ENCODE data around the gene FBXO3. TPM values are rescaled to one million over a fixed set of nuclear protein-coding genes. Genes with fewer than 3 reads are reported as not detected.

FBXO3 gene
- total and polyA plus RNA-seq, 2 experiments from 2014 or later, result 12.5 to 28.4 TPM

DNA sequence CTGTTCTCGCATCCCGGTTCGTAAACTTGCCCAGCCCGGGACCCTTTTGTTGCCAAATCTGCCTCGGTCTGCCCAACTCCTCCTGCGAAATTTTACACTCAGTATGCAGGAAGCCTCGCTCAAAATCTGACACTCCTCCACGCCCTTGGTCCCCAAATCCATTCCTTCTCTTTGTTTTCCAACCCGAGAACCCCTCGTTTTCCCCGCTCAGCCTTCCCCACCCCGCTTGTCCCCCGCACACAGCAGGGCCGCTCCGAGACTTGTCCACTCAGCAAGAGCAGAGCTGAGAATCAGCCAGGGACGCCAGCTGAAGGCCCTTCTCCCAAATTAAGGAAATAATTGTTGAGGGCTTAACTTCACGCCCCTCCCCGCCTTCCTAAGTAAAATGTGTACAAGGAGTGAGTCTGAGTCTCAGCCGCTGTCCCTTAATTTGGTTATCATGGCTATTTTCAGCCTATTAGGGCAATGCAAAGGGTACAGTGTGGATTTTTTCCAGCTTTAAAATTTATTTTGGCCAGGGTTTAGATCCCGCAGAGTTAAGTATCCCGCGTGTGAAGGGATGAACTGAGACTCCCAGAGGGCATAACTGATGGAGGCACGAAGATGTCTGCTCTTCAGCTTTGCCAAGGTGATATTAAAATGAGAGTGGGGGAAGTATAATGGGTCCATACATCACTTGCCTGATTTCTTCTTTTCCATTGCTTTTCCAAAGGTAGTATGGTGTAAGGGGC, 581 bp upstream of the FBXO3 start:
- Histone ChIP-seq H3F3A (replicated peaks; ENCODE audit: low read depth) (no peaks in the 10 kb centered on the region), H3K27me3 (ENCODE audit: insufficient read depth) (peaks cover 29% of the 10 kb centered on the region), H4K20me1 (replicated peaks; ENCODE audit: insufficient read depth) (peaks cover 20% of the 10 kb centered on the region), H3K9me2 (ENCODE audit: insufficient read depth) (no peaks in the 10 kb centered on the region), H3K4me2 (peak overlapping the region; percentile 98), H3K4me1 (ENCODE audit: insufficient read depth) (peaks cover 44% of the 10 kb centered on the region), H3K36me3 (ENCODE audit: insufficient read depth) (no peaks in the 10 kb centered on the region), H3K79me2 (replicated peaks; ENCODE audit: insufficient read depth) (peaks cover 20% of the 10 kb centered on the region), H2AFZ (peak overlapping the region; percentile 100), H3K27ac (ENCODE audit: low read depth) (no peak overlapping the region), H3K4me3 (peak overlapping the region; percentile 97)
- no peak for TF ChIP-seq EZH2phosphoT487 (IDR thresholded peaks at IDR 0.05; ENCODE audit: unreplicated experiment)
- no peak for TF ChIP-seq JUNB (IDR thresholded peaks at IDR 0.05; ENCODE audit: unreplicated experiment)
- TF ChIP-seq NANOG (IDR thresholded peaks at IDR 0.05; ENCODE audit: borderline replicate concordance), result no peak
- TF ChIP-seq, protein P1, sequence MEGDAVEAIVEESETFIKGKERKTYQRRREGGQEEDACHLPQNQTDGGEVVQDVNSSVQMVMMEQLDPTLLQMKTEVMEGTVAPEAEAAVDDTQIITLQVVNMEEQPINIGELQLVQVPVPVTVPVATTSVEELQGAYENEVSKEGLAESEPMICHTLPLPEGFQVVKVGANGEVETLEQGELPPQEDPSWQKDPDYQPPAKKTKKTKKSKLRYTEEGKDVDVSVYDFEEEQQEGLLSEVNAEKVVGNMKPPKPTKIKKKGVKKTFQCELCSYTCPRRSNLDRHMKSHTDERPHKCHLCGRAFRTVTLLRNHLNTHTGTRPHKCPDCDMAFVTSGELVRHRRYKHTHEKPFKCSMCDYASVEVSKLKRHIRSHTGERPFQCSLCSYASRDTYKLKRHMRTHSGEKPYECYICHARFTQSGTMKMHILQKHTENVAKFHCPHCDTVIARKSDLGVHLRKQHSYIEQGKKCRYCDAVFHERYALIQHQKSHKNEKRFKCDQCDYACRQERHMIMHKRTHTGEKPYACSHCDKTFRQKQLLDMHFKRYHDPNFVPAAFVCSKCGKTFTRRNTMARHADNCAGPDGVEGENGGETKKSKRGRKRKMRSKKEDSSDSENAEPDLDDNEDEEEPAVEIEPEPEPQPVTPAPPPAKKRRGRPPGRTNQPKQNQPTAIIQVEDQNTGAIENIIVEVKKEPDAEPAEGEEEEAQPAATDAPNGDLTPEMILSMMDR (conservative IDR thresholded peaks at IDR 0.05; ENCODE audit: low read depth in 2 of 2), result no peak
- TF ChIP-seq, protein P2, sequence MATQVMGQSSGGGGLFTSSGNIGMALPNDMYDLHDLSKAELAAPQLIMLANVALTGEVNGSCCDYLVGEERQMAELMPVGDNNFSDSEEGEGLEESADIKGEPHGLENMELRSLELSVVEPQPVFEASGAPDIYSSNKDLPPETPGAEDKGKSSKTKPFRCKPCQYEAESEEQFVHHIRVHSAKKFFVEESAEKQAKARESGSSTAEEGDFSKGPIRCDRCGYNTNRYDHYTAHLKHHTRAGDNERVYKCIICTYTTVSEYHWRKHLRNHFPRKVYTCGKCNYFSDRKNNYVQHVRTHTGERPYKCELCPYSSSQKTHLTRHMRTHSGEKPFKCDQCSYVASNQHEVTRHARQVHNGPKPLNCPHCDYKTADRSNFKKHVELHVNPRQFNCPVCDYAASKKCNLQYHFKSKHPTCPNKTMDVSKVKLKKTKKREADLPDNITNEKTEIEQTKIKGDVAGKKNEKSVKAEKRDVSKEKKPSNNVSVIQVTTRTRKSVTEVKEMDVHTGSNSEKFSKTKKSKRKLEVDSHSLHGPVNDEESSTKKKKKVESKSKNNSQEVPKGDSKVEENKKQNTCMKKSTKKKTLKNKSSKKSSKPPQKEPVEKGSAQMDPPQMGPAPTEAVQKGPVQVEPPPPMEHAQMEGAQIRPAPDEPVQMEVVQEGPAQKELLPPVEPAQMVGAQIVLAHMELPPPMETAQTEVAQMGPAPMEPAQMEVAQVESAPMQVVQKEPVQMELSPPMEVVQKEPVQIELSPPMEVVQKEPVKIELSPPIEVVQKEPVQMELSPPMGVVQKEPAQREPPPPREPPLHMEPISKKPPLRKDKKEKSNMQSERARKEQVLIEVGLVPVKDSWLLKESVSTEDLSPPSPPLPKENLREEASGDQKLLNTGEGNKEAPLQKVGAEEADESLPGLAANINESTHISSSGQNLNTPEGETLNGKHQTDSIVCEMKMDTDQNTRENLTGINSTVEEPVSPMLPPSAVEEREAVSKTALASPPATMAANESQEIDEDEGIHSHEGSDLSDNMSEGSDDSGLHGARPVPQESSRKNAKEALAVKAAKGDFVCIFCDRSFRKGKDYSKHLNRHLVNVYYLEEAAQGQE (IDR thresholded peaks at IDR 0.05; ENCODE audit: unreplicated experiment), result no peak
- no peak for TF ChIP-seq STAT1 (IDR thresholded peaks at IDR 0.05; ENCODE audit: unreplicated experiment)
- TF ChIP-seq ETS1 (IDR thresholded peaks at IDR 0.05), result no peak
- Mint-ChIP-seq H3K27me3 (ENCODE audit: insufficient read depth, low read depth, poor library complexity) (peaks cover 24% of the 10 kb centered on the region), H3K4me3 (peak overlapping the region; percentile 85), H3K36me3 (ENCODE audit: low read depth) (no peaks in the 10 kb centered on the region), H3K4me1 (peaks cover 46% of the 10 kb centered on the region), H3K27ac (no peak overlapping the region; the same call in 1 of the 2 replicates), H3K9me3 (no peaks in the 10 kb centered on the region)
- ATAC-seq, result peak; percentile 12
- peak; percentile 22 for DNase-seq (ENCODE audit: low spot score)
